GM18508 (cell line): ENCODE data around the gene CIT.
A peak's percentile ranks its signal among the peaks of the same experiment; 100 is the strongest.

ENCODE experiments used
- ATAC-seq: cut with Tn5 transposase; IDR thresholded peaks from one replicate; pipeline ENCODE4 v1.9.1; 2021; ENCODE audit warnings: moderate number of reproducible peaks; ENCODE audit not compliant: insufficient read depth, unreplicated experiment

The CIT gene

GRCh38 chr12:119683413-119683812, 193.7 kb downstream of the CIT start:
- no peak for ATAC-seq

- no peak for ATAC-seq
Observed at GRCh38 chr12:119682639-119683252, 194.4 kb downstream of the CIT start.

- ATAC-seq = no peak
Observed at GRCh38 chr12:119681728-119682638, 195.1 kb downstream of the CIT start.

DNA sequence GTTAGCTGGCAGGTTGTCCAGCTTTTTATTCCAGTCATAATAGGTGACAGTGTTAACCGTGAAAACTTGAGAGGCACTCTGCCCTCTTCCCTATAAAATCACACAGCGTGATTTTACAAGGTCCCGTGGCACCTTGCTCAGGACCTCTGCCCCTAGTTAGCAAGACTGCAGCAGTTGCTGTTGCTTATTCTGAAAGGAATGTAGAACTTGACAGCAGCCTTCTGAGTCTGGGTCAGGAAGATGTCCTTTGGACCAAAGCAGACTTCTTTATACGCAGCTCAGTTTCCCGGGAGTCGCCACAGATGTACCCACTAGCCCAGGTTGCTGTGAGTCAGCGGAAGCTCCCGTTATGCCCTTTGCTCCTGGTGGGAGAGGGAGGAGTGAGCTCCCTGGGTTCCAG, 196.0 kb downstream of the CIT start:
- no peak for ATAC-seq

DNA sequence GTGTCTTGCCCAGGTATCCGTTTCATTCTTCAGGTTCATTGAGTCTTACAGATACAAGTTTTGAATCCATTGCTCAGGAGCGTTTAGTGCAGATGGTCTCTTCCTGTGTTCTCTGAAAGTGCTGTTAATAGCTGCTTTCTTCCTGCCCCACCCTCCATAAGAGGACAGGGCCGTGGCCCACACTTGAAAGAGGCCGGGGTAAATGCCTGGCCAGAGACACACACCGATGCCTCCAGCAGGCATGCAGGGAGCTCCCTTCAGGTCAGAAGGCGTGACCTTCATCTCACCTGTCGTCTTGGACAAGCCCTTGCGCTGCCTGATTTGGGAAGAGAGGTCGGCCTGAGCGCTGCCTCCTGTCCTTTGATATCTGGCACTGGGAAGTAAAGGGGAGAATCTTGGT, 197.6 kb downstream of the CIT start:
- ATAC-seq = no peak

DNA sequence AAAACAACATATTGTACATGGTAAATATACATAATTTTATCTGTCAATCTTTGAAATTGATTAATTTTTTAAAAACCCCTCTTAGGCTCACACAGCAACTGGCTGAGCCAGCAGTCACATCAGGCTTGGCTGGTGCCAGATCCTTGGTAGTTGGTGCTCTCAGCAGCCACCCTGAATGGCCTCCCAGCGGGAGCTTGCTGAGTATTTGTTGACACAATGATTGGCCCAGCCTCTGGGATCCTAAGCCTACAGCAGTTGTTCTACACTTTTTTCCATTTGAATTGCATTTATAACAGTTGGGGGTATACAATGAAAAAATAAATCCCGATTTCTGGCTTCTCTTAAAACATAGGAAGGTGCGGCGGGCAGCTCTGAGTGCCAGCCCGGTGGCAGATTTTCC, 198.0 kb downstream of the CIT start:
- ATAC-seq = no peak

DNA sequence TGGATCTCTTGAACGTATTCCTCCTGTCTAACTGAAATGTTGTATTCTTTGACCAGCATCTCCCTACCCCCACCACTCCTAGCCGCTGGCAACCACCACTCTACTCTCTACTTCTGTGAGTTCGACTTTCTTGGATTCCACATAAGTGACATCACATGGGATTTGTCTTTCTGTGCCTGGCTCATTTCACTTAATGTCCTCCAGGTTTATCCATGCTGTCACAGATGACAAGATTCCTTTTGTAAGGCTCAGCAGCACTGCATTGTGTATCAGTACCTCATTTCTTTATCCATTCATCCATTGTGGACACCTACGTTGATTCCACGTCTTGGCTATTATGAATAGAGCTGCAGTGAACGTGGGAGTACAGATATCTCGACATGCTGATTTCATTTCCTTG, 198.7 kb downstream of the CIT start:
- ATAC-seq = no peak

DNA sequence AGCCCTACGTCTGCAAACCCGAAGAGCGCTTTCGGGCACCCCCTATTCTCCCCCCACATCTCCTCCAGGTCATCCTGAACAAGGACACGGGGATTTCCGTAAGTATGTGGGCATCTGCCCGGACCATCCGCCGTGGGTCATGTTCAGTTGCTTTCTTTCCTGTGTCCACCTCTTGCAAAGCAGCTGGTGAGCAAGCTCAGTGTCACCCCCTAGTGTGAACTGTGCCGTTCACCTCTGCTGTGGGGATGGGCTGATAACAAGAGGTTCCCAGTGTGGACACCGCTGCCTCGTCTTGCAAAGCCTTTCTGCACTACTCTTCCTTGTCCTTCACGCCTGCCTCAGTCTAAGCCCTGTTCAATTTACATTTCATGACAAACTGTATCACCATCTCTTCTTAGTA, 200.5 kb downstream of the CIT start:
- no peak for ATAC-seq

DNA sequence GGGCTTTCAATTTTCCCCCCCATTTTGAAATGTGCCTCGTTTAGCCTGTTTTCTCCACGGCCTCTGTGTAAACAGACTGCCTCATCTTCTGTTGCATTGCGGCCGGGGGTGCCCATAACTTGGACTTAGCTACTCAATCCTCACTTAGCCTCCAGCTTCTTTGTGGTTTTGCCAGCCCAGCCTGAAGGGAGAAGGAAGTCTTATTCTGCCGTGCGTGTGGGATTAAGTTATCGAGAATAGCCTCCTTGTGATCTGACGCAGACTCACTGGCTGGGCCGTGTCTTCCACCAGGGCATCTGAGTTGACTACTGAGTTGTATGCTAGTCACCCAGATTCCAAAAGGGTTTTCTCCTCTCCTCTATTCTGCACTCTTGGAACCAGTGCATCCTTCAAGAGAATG, 201.1 kb downstream of the CIT start:
- no peak for ATAC-seq

GRCh38 chr12:119674560-119674959, 202.6 kb downstream of the CIT start:
- no peak for ATAC-seq

DNA sequence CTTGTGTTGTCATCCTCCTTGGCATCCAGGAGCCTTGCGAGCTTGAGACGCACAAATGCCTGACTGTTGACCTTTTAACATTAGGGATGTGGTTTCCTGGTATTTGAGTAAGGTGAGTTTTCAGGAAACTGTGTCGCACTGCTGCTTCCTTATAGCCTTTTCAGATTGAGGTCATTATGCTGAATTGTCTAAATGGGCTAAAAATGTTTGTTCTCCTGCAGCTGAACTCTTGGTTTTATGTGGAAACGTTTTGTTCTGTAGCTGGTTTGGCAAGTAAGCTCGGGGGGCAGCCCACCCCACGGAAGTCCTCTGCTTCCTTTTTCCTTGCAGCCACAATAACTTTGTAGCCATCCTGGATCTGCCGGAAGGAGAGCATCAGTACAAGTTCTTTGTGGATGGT, 203.5 kb downstream of the CIT start:
- no peak for ATAC-seq

- no peak for ATAC-seq
Observed at GRCh38 chr12:119672194-119672593, 204.9 kb downstream of the CIT start.

DNA sequence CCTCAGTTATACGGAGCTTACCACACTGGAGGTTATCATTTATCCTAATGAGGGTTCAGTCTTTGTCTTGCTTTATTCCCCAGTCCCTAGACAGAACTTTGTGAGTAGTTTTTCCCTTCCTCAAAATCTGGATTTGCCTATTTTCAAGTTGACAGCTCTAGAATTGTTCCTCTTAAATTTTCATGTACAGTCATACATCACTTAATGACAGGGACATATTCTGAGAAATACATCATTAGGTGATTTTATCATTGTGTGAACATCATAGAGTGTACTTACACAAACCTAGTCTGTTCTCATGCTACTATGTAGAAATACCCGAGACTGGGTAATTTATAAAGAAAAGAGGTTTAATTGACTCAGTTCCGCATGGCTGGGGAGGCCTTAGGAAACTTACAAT, 206.1 kb downstream of the CIT start:
- no peak for ATAC-seq

DNA sequence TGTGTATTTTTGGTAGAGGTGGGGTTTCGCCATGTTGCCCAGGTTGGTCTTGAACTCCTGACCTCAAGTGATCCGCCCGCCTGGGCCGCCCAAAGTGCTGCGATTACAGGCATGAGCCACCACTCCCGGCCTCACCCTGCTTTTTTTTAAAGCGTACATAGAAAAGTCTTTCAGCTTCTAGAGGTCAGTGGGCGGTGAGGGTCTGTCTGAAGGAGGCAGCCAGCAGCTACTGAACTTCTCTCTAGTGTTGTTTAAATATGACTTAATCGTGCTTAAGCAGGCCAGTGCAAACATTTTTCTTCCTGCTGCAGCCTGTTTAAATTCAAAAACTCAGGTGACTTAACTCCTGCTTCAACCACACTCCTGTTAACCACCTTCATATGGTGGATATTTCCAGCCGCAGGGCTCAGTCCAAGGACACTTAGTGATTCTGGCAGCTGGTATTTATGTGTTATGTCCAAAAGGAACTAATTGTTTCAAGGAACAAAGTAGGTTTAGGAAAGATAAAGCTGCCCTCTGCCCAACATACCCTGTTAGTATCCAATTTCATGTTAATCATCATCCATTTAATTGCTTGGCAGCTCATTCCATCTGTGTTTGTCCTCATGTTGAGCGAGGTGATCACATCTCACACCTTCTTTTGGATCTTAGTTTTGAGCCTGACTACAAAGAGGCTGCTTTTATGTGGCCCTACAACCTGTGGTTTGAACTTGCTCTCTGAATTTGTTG, 207.2 kb downstream of the CIT start:
- no peak for ATAC-seq

DNA sequence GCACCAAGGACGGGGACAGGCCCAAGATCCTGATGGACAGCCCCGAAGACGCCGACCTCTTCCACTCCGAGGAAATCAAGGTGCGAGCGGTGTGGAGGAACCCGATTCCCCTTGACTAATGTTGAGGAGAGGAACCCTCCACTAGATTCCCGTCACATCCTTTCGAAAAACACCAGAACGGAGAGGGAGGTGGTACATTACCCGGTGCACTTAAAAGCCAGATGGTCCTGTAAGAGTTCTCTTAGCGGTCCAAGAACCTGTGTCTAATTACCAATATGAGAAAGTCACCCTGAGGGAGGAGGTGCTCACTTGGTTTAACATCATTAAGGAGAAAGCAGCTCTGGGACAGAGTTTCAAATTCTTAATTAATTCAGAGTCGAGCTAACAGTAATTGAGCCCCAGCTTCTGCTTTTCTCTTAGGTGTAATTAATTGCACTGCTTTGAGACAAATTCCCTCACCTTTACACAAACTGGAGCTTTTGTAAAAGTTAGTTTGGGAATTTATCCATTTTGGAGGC, 208.7 kb downstream of the CIT start:
- no peak for ATAC-seq

GRCh38 chr12:119667577-119668323, 209.4 kb downstream of the CIT start, which contains the start of gene PRKAB1:
Gene PRKAB1 (plus strand): TSS chr12:119668133. CDS start chr12:119668245, 112 bp downstream.
- ATAC-seq = peak; percentile 80

GRCh38 chr12:119666900-119667576, 210.1 kb downstream of the CIT start:
- ATAC-seq = no peak

GRCh38 chr12:119666226-119666795, 210.8 kb downstream of the CIT start:
- ATAC-seq = no peak
